ENCODE data around the gene PFKFB4.

GRCh38 chr3:48511551-48511950 lies 45.1 kb downstream of the PFKFB4 start:
- TF ChIP-seq POLR2AphosphoS5 (IDR thresholded peaks at IDR 0.05; ENCODE audit: borderline replicate concordance, low read depth, low read length) (no peak), EZH2 (IDR thresholded peaks at IDR 0.05) (no peak)

Measured in SK-N-MC (cell line).